AG09319 (cell line): ENCODE data around the gene EFCAB6.

ENCODE experiments used
- DNase-seq: peaks from one replicate; pipeline ENCODE4 v3.0.0-alpha.2; 2010; ENCODE audit warnings: low read depth; ENCODE audit errors: extremely low read depth
- CTCF ChIP-seq: IDR thresholded peaks from 2 replicates; pipeline ENCODE4 v1.5.1; 2011; ENCODE audit warnings: low read depth, mild to moderate bottlenecking, inconsistent platforms, low read length, moderate library complexity

The EFCAB6 gene

GRCh38 chr22:43812149-43812842, at the start of gene EFCAB6:
Gene EFCAB6 (minus strand): TSS chr22:43812305. CDS start chr22:43782318, 29,987 bp downstream.
- no peak for TF ChIP-seq CTCF
- DNase-seq: peak; percentile 81

GRCh38 chr22:43861529-43861928, 49.4 kb upstream of the EFCAB6 start:
- TF ChIP-seq CTCF: no peak

GRCh38 chr22:43860831-43861230, 48.7 kb upstream of the EFCAB6 start:
- TF ChIP-seq CTCF: no peak
- no peak for DNase-seq

More at GRCh38 chr22:43861529-43861928, 49.4 kb upstream of the EFCAB6 start:
- DNase-seq: no peak

- DNase-seq: no peak
- TF ChIP-seq CTCF: no peak
Observed at GRCh38 chr22:43860126-43860525, 48.0 kb upstream of the EFCAB6 start.

- TF ChIP-seq CTCF: no peak
- no peak for DNase-seq
Observed at GRCh38 chr22:43859621-43860020, 47.5 kb upstream of the EFCAB6 start.

GRCh38 chr22:43859176-43859575, 47.1 kb upstream of the EFCAB6 start:
- DNase-seq: no peak
- TF ChIP-seq CTCF: no peak

- TF ChIP-seq CTCF: no peak
- no peak for DNase-seq
Observed at GRCh38 chr22:43858156-43858895, 46.2 kb upstream of the EFCAB6 start.
